Measurements from ENCODE around the gene JUND. TPM values are rescaled to one million over a fixed set of nuclear protein-coding genes. Genes with fewer than 3 reads are reported as not detected.

JUND gene
- total RNA-seq, 1 donor from 2014 or later, result 303 TPM

GRCh38 chr19:18251587-18252369, 29.6 kb downstream of the JUND start:
- intact Hi-C loops (cut with micrococcal nuclease), result loop anchor here (1.0 to 5.0 kb wide), 8 partner anchors 24 to 243 kb away; partner anchors contain the start of genes ARRDC2 and RAB3A

GRCh38 chr19:18249834-18250233, 31.6 kb downstream of the JUND start:
- intact Hi-C loops (cut with micrococcal nuclease), result loop anchor here (5.0 kb wide), 1 partner anchor 188 kb away; no protein-coding TSS in a partner anchor

DNA sequence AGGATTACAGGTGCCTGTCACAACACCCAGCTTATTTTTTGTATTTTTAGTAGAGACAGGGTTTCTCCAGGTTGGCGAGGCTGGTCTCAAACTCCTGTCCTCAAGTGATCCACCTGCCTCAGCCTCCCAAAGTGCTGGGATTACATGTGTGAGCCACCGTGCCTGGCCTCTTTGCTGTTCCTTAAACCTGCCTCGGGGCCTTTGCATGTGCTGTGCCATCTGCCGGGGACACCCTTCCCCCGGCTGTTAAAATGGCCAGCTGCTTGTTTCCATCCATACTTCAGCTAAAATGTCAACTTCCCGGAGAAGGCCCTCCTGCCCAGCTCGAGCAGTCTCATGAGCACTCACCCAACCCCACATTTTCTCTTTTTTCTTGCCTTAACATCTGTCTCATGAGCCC, 36.1 kb downstream of the JUND start:
- intact Hi-C loops (cut with micrococcal nuclease), result no loop called here

DNA sequence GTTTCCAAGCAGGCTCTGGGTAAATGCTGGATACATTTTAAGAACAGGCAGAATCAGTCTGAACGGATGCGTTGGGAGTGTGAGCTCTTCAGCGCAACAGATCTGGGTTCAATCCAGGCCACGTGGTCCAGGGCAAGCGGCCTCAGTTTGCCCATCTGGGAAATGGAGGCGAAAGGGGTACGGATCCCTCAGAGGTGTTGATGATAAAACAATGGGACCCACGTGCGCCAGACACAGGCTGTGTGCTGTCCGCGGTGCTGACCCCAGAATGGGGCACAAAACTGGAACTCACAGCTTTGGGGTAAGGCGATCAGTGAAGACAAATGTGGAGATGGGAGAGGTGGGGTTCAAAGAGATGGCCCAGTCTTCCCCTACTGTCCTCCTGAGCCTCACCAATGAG, 42.1 kb downstream of the JUND start:
- intact Hi-C loops (cut with micrococcal nuclease), result no loop called here

GRCh38 chr19:18234194-18234593, 47.2 kb downstream of the JUND start:
- intact Hi-C loops (cut with micrococcal nuclease), result no loop called here

DNA sequence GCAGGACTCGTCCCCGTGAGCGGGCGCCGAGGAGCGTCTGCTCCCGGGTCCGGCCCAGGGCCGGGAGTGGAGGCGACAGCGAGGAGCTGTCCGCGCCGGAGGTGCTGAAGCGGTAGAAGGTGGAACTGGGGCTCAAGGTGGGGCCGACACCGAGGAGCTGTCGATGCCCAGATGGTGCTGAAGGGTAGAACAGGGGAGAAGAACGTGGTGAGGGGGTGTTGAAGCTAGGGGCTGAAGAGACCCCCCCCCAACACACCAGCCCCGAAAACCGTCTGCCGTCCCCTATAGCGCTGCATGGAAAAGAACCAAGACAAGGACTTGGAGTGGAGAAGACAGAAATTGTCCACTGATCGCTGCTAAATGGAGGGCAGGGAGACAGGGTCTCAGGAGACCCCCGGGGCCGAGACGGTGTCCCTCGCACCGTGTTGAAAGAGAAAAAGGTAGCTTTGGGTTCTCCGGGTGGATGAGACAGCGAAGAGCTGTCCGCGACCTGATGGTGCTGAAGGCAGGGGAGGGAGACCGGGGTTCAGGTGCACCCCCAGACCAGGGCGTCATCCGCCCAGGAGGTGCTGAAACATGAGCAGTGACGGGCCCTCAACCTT, 48.1 kb downstream of the JUND start:
- intact Hi-C loops (cut with micrococcal nuclease), result no loop called here

DNA sequence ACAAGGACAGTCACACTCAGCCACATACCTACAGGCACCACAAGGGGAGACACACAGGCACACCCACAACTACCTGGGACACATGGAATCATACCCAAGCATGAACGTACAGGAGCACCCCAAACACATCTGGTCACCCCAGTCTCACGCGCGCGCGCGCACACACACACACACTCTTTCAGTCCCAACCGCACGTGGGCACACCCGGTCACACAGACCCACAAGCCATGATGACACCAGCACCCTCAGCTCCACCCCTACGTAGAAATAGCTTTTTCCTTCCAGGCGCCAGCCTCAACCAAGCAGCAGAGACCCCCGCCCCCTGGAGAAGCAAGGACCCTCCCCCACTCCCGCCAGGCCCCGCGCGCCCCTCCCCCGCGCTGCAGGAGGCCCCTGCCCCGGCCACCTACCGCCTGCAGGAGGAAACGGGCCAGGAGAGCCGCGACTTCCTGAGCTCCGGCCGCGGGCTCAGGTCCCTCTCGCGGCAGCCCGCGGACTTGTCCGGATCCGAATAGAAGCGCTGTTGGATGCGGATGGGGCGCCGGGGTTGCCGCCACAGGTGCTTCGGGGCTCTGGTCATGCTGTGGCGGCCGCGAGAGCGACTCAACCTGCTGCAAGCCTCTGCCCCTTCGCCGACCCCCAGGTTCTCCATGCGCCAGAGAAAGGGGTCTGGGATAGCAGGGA, 48.7 kb downstream of the JUND start:
- intact Hi-C loops (cut with micrococcal nuclease), result no loop called here

DNA sequence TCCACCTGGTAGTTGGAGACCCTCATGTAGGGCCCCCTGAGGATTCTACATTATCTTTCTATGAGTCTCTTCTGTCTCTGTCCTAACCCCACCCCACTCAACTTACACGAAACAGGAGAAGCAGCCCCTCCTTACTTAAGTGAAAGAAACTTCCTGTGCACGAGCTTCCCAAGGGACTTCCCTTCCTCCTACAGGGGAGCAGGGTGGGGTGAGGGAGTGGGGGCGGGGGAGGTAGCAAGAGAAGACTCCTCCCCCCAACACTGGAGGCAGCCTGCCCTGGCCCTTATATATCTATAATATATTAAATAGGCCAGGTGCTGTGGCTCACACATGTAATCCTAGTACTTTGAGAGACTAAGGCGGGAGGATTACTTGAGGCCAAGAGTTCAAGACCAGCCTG, 49.6 kb downstream of the JUND start:
- intact Hi-C loops (cut with micrococcal nuclease), result no loop called here

- intact Hi-C loops (cut with micrococcal nuclease), result no loop called here
Measured at GRCh38 chr19:18230941-18231734, 50.3 kb downstream of the JUND start.

GRCh38 chr19:18229915-18230314, 51.5 kb downstream of the JUND start:
- intact Hi-C loops (cut with micrococcal nuclease), result loop anchor here (1.0 kb wide), 1 partner anchor 98 kb away; no protein-coding TSS in a partner anchor

Other genes with a start within 250 kb of the JUND start
- 128 and 131 TPM in 2 replicates for gene IL12RB1, start 194.7 kb downstream of the JUND start, total RNA-seq
- gene MAST3, start 183.8 kb downstream of the JUND start, total RNA-seq, result 38.9 and 39.0 TPM in 2 replicates
- gene PIK3R2, start 128.5 kb downstream of the JUND start, total RNA-seq, result 13.0 and 14.6 TPM in 2 replicates
- gene IFI30, start 107.8 kb downstream of the JUND start, total RNA-seq, result 133 and 143 TPM in 2 replicates
- 10.3 and 11.9 TPM in 2 replicates for gene MPV17L2, start 88.4 kb downstream of the JUND start, total RNA-seq
- gene RAB3A, start 77.6 kb downstream of the JUND start, total RNA-seq, result 3.6 and 4.8 TPM in 2 replicates
- not detected in 2 replicates for gene PDE4C, start 55.2 kb downstream of the JUND start, total RNA-seq
- 3.4 and 4.6 TPM in 2 replicates for gene IQCN, start 7.2 kb downstream of the JUND start, total RNA-seq
- 120 and 125 TPM in 2 replicates for gene LSM4, start 41.5 kb upstream of the JUND start, total RNA-seq
- gene PGPEP1, start 59.0 kb upstream of the JUND start, total RNA-seq, result 27.6 and 29.2 TPM in 2 replicates
- 0.78 TPM in 1 of 2 replicates, not detected in the other for gene GDF15, start 104.5 kb upstream of the JUND start, total RNA-seq
- gene LRRC25, start 116.0 kb upstream of the JUND start, total RNA-seq, result not detected in 2 replicates
- gene SSBP4, start 137.8 kb upstream of the JUND start, total RNA-seq, result 138 and 139 TPM in 2 replicates
- gene ISYNA1, start 156.5 kb upstream of the JUND start, total RNA-seq, result 8.1 and 9.1 TPM in 2 replicates
- 25.7 and 30.2 TPM in 2 replicates for gene ELL, start 240.4 kb upstream of the JUND start, total RNA-seq

Measured in T-helper 1 cell treated with Interleukin-12 subunit alpha and Interleukin-12 subunit beta and Interleukin-4 antibody, amounts not matched to agents 30 ng/mL and 1 ng/mL, for 36 hours (primary cell).